Fibroblast of skin of abdomen (primary cell): ENCODE measurements around the gene CWC27.

Experiments
- DNase-seq: peaks from one replicate; pipeline ENCODE4 v3.0.0-alpha.2; 2013

The CWC27 gene

GRCh38 chr5:64980176-64980575 is 211.4 kb downstream of the CWC27 start:
- no peak for DNase-seq

- no peak for DNase-seq
Observed at GRCh38 chr5:64987768-64988167, 219.0 kb downstream of the CWC27 start.

- no peak for DNase-seq
Observed at GRCh38 chr5:65009207-65009606, 240.5 kb downstream of the CWC27 start.

GRCh38 chr5:65010841-65011240 is 242.1 kb downstream of the CWC27 start:
- DNase-seq: no peak

- no peak for DNase-seq
Observed at GRCh38 chr5:65012301-65012892, 243.7 kb downstream of the CWC27 start.

- no peak for DNase-seq
Observed at GRCh38 chr5:65013166-65013565, 244.4 kb downstream of the CWC27 start.

- DNase-seq: no peak
Observed at GRCh38 chr5:65014769-65015168, 246.0 kb downstream of the CWC27 start.

GRCh38 chr5:65015767-65016166 is 247.0 kb downstream of the CWC27 start:
- DNase-seq: no peak

GRCh38 chr5:65017636-65018035 is 248.9 kb downstream of the CWC27 start:
- no peak for DNase-seq

- DNase-seq: no peak
Observed at GRCh38 chr5:65018763-65019162, 250.0 kb downstream of the CWC27 start.

- peak; percentile 83 for DNase-seq
Observed at GRCh38 chr5:65020492-65020891, 251.8 kb downstream of the CWC27 start.

GRCh38 chr5:65021527-65022226 is 252.9 kb downstream of the CWC27 start:
- no peak for DNase-seq

GRCh38 chr5:65022932-65023331 is 254.2 kb downstream of the CWC27 start:
- peak; percentile 38 for DNase-seq

- DNase-seq: no peak
Observed at GRCh38 chr5:65024681-65025080, 256.0 kb downstream of the CWC27 start.

GRCh38 chr5:65026816-65027548 is 258.3 kb downstream of the CWC27 start:
- no peak for DNase-seq

GRCh38 chr5:65029178-65029577 is 260.4 kb downstream of the CWC27 start:
- peak; percentile 43 for DNase-seq

GRCh38 chr5:65030056-65030455 is 261.3 kb downstream of the CWC27 start:
- no peak for DNase-seq

GRCh38 chr5:65032250-65032649 is 263.5 kb downstream of the CWC27 start:
- DNase-seq: peak; percentile 90

GRCh38 chr5:65034029-65034812 is 265.5 kb downstream of the CWC27 start:
- DNase-seq: no peak

GRCh38 chr5:65034813-65035209 is 266.1 kb downstream of the CWC27 start:
- no peak for DNase-seq

- peak; percentile 96 for DNase-seq
Observed at GRCh38 chr5:65035211-65036206, 266.8 kb downstream of the CWC27 start.
